NCI-H1092 (cell line): ENCODE results near the gene TLK2.

ENCODE experiments used
- DNase-seq: peaks from one replicate; lab custom pipeline; 2025; lab: John Stamatoyannopoulos, UW

The TLK2 gene

DNA sequence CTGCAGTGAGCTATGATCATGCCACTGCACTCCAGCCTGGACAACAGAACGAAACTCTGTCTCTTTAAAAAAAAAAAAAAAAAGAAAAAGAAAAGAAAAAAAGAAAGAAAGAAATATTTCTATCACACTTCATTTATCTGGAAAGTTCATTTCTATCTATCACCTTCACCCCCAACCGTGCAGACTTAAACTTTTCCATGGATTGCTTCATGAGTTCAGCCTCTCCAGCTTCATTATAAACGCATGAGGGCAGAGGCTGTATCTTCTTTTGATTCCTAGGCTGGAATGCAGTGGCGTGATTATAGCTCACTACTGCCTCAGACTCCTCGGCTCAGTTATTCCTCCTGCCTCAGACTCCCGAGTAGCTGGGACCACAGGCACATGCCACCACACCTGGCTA, 177.0 kb downstream of the TLK2 start:
- no peak for DNase-seq

DNA sequence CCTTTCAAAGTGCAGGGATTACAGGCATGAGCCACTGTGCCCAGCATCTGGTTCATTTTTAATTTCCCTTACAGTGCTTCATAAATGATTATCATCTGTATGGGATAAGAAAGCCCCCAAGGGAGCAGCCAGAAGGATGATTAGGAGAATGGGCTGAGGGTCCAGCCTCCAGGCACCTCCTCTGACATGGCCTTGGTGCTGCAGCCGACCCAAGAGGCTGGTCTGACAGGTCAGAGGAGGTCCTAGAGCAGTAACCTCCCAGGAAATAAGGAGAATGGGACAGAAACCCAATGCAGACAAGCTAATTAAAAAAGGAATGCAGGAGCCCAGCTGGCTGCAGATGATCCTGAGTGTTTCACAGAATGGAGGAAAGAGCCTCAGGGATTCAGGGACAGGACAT, 177.8 kb downstream of the TLK2 start:
- no peak for DNase-seq

DNA sequence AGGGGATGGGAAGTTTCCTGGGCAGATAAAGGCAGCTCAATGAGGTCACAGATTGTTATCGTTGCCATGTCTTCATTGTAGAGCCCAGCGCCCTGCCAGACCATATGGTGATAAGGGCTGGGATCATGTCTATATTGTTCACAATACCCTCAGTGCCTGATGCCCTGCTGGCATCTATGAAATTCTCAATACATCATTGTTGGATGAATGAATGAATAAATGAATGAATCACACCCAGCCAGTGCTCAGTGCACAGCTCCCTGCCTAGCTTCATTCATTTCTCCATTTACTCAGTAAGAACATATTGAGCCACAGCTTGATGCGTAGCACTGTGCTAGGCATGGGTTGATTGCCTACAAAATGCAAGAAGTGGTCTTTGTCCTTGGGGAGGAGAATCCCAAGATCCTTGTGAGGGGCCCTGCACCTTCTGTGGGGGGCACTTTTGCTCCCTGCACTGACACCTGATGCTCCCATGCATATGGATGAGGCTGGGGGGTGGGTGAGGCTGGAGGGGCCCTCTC, 178.6 kb downstream of the TLK2 start:
- no peak for DNase-seq

DNA sequence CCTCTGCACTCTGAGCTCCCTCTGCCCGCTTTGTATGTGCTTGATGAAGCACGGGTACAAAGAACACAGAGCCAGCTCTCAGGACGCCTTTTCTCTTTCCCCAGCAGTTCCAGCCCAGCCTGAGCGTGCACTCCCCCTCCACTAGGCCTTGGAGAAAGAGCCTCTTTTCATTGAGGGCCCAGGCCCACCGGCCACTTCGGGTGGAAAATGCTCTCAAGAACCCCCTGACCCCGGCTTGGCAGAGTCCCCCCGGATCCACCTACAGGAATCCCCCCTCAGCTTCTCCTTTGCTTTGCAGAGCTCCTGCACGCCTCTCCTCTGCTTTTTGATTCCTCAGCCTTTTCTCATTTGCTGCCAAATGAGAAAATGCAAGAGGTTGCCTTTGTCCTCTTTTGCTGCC, 179.1 kb downstream of the TLK2 start:
- DNase-seq: no peak

DNA sequence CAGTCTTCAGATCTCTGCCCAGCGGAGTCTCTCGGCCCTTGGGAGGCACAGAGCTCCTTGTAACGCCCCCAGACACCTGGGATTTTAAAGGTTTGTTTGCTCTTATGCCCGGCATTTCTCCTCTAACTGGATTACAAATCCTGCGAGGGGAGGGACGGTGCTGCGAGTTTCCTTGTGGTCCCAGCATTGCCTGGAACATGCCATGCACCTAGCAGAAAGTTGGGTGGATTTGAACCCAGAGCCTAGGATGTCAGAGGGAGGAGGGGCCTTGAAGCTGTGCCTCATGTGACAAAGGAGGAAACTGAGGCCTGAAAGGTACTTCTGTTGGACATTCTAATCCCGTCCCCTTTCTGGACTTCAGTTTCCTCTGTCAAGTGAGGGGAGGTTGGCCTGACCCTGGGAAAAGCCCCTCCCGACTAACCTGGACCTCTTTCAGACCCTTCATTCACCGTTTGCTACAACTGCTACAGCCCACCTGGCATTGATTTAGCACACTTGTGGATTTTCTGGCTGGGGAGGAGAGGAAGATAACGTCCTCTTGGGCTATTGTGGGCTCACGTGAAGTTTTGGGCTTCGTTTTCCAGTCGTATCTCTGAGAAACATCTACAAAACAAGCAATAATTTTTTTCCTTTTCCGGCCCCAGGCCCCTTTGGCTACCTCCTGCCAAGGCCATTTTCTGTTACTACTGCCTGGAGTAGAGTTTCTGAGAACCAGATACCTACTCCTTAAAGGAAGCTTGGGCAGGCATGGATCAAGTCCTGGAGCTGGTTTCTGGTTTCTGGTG, 179.7 kb downstream of the TLK2 start:
- no peak for DNase-seq

DNA sequence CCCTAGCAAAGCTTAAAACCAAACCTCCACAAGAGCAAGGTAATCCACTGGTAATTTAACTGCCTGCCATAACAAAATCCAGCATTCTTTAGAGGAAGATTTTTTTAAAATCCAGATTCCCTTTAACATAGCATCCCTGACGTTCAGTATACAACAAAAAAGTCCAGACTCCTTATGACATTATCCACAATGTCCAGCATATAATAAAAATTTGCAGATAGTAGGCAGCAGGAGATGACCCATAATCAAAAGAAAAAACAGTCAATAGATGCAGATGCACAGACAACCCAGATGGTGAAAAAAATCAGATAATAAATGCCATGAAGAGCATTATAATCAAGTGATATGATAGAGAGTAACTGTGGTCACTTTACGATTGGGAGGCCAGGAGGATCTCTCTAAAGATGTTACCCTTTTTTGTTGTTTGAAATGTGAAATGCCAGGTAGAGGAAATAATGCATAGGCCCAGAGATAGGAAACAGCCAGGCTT, 182.0 kb downstream of the TLK2 start:
- no peak for DNase-seq

DNA sequence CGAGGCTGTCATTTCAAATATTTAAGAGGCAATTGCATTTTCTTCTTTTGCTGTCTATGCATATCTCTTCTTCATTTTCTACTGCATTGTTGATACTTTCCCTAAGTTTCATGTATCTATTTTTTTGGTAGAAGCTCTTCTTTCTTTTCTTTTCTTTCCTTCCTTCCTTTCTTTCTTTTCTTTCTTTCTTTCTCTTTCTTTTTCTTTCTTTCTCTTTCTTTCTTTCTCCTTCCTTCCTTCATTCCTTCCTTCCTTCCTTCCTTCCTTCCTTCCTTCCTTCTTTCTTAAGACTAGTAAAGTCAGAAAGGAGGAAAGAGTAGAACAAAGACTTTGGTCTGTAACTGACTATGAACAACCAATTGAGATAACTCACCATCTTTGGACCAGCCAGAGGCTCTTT, 182.7 kb downstream of the TLK2 start:
- DNase-seq: no peak

DNA sequence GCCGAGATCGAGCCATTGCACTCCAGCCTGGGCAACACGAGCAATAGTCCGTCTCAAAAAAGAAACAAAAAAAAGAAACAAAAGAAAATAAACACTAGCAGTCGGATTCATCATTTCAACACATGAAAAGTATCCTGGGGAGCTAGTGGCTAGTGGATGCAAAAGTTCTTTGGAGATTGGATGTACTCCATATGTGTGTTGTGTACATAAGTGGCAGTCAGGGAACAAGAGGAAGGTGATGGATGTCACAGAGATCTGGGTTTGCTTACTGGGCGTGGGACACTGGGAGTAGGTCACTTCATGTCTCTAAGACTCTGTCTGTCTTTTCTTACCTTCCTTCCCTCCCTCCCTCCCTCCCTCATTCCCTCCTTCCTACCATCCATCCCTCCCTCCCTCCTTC, 184.2 kb downstream of the TLK2 start:
- no peak for DNase-seq
